ENCODE results near the gene SH3RF2.

DNA sequence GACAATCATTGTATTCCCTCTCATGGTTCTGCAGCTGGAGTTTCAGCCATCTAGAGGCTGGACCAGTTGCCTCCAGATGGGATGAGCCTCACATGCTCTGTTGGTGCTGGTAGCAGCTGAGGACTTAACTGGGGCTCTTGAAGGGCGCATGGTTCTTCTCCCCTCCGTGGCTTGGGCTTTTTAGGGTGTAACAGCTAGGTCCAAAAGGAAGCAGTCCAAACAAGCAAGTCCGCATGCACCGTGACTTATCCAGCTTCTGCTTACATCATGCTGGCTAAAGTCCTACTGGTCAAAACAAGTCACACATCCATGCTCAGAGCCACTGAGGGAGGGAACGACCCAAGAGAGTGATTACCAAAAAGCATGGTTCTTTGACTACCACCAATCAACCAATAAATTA, 31.6 kb upstream of the SH3RF2 start:
- TF ChIP-seq, protein P1, sequence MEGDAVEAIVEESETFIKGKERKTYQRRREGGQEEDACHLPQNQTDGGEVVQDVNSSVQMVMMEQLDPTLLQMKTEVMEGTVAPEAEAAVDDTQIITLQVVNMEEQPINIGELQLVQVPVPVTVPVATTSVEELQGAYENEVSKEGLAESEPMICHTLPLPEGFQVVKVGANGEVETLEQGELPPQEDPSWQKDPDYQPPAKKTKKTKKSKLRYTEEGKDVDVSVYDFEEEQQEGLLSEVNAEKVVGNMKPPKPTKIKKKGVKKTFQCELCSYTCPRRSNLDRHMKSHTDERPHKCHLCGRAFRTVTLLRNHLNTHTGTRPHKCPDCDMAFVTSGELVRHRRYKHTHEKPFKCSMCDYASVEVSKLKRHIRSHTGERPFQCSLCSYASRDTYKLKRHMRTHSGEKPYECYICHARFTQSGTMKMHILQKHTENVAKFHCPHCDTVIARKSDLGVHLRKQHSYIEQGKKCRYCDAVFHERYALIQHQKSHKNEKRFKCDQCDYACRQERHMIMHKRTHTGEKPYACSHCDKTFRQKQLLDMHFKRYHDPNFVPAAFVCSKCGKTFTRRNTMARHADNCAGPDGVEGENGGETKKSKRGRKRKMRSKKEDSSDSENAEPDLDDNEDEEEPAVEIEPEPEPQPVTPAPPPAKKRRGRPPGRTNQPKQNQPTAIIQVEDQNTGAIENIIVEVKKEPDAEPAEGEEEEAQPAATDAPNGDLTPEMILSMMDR (tag by site-specific recombination; IDR thresholded peaks at IDR 0.05): no peak
- no peak for TF ChIP-seq ZBTB8A (tag by site-specific recombination; IDR thresholded peaks at IDR 0.05)
- TF ChIP-seq ZNF202 (tag by site-specific recombination; IDR thresholded peaks at IDR 0.05; ENCODE audit: borderline replicate concordance): no peak
- no peak for TF ChIP-seq ZNF239 (tag by site-specific recombination; IDR thresholded peaks at IDR 0.05)
- no peak for TF ChIP-seq ZNF514 (tag by site-specific recombination; IDR thresholded peaks at IDR 0.05)
- no peak for TF ChIP-seq ZNF169 (tag by site-specific recombination; IDR thresholded peaks at IDR 0.05)
- TF ChIP-seq, protein P2, sequence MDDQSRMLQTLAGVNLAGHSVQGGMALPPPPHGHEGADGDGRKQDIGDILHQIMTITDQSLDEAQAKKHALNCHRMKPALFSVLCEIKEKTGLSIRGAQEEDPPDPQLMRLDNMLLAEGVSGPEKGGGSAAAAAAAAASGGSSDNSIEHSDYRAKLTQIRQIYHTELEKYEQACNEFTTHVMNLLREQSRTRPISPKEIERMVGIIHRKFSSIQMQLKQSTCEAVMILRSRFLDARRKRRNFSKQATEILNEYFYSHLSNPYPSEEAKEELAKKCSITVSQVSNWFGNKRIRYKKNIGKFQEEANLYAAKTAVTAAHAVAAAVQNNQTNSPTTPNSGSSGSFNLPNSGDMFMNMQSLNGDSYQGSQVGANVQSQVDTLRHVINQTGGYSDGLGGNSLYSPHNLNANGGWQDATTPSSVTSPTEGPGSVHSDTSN (CRISPR knock-in tag; IDR thresholded peaks at IDR 0.05): no peak
- no peak for TF ChIP-seq ZNF146 (tag by site-specific recombination; IDR thresholded peaks at IDR 0.05)
- TF ChIP-seq MYNN (tag by site-specific recombination; IDR thresholded peaks at IDR 0.05; ENCODE audit: borderline replicate concordance): no peak

Measured in HEK293 (cell line).